ENCODE results near the gene CYP26A1.

GRCh38 chr10:93063977-93064660 lies 9.6 kb upstream of the CYP26A1 start:
- no peak for TF ChIP-seq CTCF (conservative IDR thresholded peaks at IDR 0.05)
- TF ChIP-seq EZH2 (IDR thresholded peaks at IDR 0.05; ENCODE audit: low read depth) = no peak
